HUES64 (cell line): Measurements from ENCODE around the gene TM7SF3.

ENCODE experiments used
- H3K27ac ChIP-seq: 2 replicates; pipeline ENCODE4 v1.7.0; 2013; ENCODE audit warnings: low read depth, low read length, inconsistent platforms
- H3K27me3 ChIP-seq: 2 replicates; pipeline ENCODE4 v1.6.1; 2013; ENCODE audit warnings: mild to moderate bottlenecking, low read length; ENCODE audit not compliant: insufficient read depth
- H3K36me3 ChIP-seq: 2 replicates; pipeline ENCODE4 v1.6.1; 2013; ENCODE audit warnings: mild to moderate bottlenecking, low read length; ENCODE audit not compliant: insufficient read depth
- H3K4me1 ChIP-seq: 2 replicates; pipeline ENCODE4 v1.6.1; 2013; ENCODE audit warnings: mild to moderate bottlenecking, low read length, moderate library complexity; ENCODE audit not compliant: insufficient read depth
- H3K4me3 ChIP-seq: 2 replicates; pipeline ENCODE4 v1.5.1; 2013; ENCODE audit warnings: mild to moderate bottlenecking, low read length, moderate library complexity
- H3K9ac ChIP-seq: 2 replicates; pipeline ENCODE4 v1.6.1; 2013; ENCODE audit warnings: mild to moderate bottlenecking, low read depth, low read length
- H3K9me3 ChIP-seq: 2 replicates; pipeline ENCODE4 v1.6.1; 2013; ENCODE audit warnings: low read depth, low read length; ENCODE audit not compliant: insufficient read depth
- WGBS: fragments of 150-250, 120-280 bp; methylation state at CpG from one replicate; pipeline ENCODE4 v1.1.7; 2013; ENCODE audit warnings: missing lambda C conversion rate; 5-methylcytosine and 5-hydroxymethylcytosine counted together

Gene TM7SF3

DNA sequence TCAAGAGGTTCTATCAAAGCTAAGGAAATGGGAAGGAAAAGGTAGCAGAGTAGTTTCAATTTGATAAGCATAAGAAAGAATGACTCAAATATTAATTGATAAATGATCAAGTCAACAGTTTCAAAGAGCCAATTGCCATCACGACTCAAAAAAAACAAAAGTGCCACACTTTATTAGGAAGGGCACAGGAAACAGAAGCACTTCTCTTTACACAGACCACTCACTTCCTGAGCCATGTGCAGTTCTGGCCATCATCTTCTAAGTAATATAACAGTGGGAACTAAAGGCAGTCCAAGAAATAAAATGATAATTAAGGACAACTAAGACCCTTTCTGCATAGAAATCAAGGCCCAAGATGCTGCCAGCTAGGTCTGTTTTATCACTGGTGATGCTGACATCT lies 13.2 kb downstream of the TM7SF3 start:
- H3K4me1 ChIP-seq: 0 out of 2 replicates have a peak, but pooled peaks cover 9% of the 10 kb centered on the region

DNA sequence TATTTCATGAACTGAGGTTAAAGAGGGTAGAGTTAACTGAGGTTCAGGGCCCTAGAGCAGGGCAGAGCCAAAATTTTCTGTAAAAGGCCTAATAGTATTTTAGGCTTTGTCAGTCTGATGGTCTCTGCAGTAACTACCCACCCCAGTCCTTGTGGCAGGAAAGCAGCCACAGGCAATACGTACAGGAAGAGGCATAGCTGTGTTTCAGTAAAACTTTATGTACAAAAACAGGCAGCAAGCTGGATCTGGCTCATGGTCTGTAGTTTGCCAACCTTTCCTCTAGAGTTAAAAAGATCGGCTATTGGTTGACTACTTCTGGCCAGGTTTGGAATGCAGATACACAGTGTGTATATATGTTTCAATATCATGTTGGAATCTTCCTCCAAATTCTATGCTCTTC lies 17.2 kb downstream of the TM7SF3 start:
- no peaks in the 10 kb centered on the region for H3K27me3 ChIP-seq
- H3K36me3 ChIP-seq: peaks cover 72% of the 10 kb centered on the region
- no peak overlapping the region for H3K27ac ChIP-seq
- no peak overlapping the region for H3K4me3 ChIP-seq
- H3K4me1 ChIP-seq: 0 out of 2 replicates have a peak, but pooled peaks cover 4% of the 10 kb centered on the region
- WGBS: 96% methylated on average over 2 of the region's 2 CpGs
- H3K9me3 ChIP-seq: no peaks in the 10 kb centered on the region
- H3K9ac ChIP-seq: no peak overlapping the region

More for the DNA sequence above, 13.2 kb downstream of the TM7SF3 start:
- Histone ChIP-seq H3K27me3 (no peaks in the 10 kb centered on the region), H3K9ac (no peak overlapping the region), H3K27ac (no peak overlapping the region), H3K36me3 (peaks cover 42% of the 10 kb centered on the region), H3K9me3 (no peaks in the 10 kb centered on the region), H3K4me3 (no peak overlapping the region)
- WGBS: 87% methylated on average over 1 of the region's 1 CpG

GRCh38 chr12:26995706-26996105 lies 18.5 kb downstream of the TM7SF3 start:
- 87% methylated on average over 2 of the region's 2 CpGs for WGBS
- Histone ChIP-seq H3K27me3 (no peaks in the 10 kb centered on the region), H3K27ac (no peak overlapping the region), H3K9me3 (no peaks in the 10 kb centered on the region), H3K9ac (no peak overlapping the region), H3K36me3 (peaks cover 72% of the 10 kb centered on the region), H3K4me1 (no peaks in the 10 kb centered on the region), H3K4me3 (no peak overlapping the region)

DNA sequence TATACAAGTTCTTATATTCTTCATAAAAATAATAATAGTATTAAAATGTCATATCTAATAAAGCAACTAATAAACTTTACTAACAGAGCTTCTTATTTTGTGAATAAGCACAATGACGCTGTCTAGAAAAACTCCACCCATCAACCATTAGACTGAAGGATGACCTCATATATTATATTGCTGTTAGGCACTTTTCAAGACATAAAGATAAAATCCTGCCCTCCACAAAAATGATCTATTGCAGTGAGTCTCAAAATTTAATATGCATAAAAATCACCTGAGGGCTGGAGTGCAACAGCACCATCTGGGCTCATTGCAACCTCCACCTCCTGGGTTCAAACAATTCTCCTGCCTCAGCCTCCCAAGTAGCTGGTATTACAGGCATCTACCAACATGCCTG lies 20.1 kb downstream of the TM7SF3 start:
- H3K9ac ChIP-seq: no peak overlapping the region
- H3K36me3 ChIP-seq: peaks cover 80% of the 10 kb centered on the region
- H3K9me3 ChIP-seq: no peaks in the 10 kb centered on the region

GRCh38 chr12:26991826-26992225 lies 22.4 kb downstream of the TM7SF3 start:
- Histone ChIP-seq H3K9ac (no peak overlapping the region), H3K36me3 (peaks cover 85% of the 10 kb centered on the region), H3K4me3 (no peak overlapping the region), H3K9me3 (no peaks in the 10 kb centered on the region), H3K4me1 (no peaks in the 10 kb centered on the region), H3K27me3 (no peaks in the 10 kb centered on the region), H3K27ac (no peak overlapping the region)
- WGBS: 99% methylated on average over 4 of the region's 4 CpGs

More for the DNA sequence above, 20.1 kb downstream of the TM7SF3 start:
- Histone ChIP-seq H3K27me3 (no peaks in the 10 kb centered on the region), H3K4me3 (no peak overlapping the region), H3K27ac (no peak overlapping the region), H3K4me1 (no peaks in the 10 kb centered on the region)
- 75% methylated on average over 1 of the region's 1 CpG for WGBS

DNA sequence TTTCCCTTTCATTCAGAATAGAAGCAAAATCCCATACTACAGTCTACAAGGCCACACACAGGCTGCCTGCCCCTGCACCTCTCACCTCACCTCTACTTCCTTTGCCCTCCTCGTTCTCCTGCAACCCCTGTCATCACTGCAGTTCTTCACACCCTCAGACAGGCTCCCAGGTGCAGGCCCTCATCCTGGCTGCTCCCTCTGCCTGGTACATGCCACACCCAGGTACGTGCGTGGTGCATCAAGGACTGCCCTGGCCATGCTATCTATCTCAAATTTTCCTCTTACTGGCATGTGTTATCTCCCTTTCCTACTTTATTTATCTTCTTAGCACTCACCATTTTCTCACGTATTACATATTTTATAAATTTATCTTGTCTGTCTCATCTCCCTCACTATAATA lies 24.3 kb downstream of the TM7SF3 start:
- no peak overlapping the region for H3K27ac ChIP-seq
- H3K4me1 ChIP-seq: no peaks in the 10 kb centered on the region
- H3K4me3 ChIP-seq: no peak overlapping the region
- 92% methylated on average over 4 of the region's 4 CpGs for WGBS
- no peaks in the 10 kb centered on the region for H3K9me3 ChIP-seq
- no peak overlapping the region for H3K9ac ChIP-seq
- no peaks in the 10 kb centered on the region for H3K27me3 ChIP-seq
- H3K36me3 ChIP-seq: peaks cover 68% of the 10 kb centered on the region

GRCh38 chr12:26988703-26989102 lies 25.5 kb downstream of the TM7SF3 start:
- H3K4me1 ChIP-seq: no peaks in the 10 kb centered on the region
- H3K9ac ChIP-seq: no peak overlapping the region
- H3K36me3 ChIP-seq: peaks cover 59% of the 10 kb centered on the region
- no peaks in the 10 kb centered on the region for H3K27me3 ChIP-seq
- no peak overlapping the region for H3K27ac ChIP-seq
- 97% methylated on average over 3 of the region's 4 CpGs for WGBS
- H3K4me3 ChIP-seq: no peak overlapping the region
- no peaks in the 10 kb centered on the region for H3K9me3 ChIP-seq

DNA sequence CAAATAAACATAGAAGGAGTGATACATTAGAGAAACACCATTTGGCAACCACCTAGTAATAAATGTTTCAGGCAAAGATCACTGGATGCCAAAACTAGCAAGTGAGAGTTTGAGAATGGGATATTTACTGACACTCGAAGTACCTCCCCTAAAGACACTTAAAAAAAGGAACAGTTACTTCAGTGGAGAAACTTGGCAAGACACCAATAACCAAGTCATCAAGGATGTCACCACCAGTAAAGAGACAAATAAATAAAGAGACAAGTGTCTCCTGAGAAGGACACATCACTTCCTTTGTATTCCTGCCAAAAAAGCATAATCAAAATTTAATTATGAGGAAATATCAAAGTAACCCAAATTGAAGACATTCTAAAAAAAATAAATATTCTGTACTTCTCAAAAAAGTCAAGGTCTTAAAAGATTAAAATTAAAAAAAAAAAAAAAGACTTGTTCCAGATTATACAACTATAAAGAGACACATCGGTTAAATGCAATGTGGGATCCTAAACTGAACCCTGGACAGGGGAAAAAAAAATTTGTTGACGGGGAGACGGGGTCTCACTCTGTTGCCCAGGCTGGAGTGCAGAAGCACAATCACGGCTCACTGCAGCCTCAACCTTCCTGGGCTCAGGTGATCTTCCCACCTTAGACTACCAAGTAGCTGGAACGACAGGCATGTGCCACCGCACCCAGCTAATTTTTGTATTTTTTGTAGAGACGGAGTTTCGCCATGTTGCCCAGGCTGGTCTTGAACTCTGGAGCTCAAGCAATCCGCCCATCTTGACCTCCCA lies 26.4 kb downstream of the TM7SF3 start:
- H3K27me3 ChIP-seq: no peaks in the 10 kb centered on the region
- no peak overlapping the region for H3K4me3 ChIP-seq
- H3K4me1 ChIP-seq: no peaks in the 10 kb centered on the region
- peaks cover 57% of the 10 kb centered on the region for H3K36me3 ChIP-seq
- H3K9me3 ChIP-seq: no peaks in the 10 kb centered on the region
- no peak overlapping the region for H3K9ac ChIP-seq
- 95% methylated on average over 10 of the region's 10 CpGs for WGBS
- H3K27ac ChIP-seq: no peak overlapping the region

DNA sequence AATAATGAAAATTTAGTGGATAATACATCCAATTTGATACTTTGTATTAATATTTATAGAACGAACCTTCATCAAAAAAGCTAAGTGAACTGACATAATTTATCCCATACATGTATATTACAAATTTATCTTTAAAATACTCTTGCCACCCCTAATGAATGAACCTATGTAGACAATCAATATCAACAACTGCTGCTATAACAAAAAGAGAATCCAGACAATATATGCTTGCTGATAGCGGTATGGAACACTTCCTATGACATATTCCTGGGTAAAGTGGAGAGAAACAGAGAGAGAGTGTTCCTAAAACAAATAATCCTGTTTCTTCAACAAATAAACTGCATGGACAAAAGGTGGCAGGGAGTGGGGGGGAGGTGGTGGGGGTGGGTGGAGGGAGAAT lies 31.3 kb downstream of the TM7SF3 start:
- 83% methylated on average over 1 of the region's 2 CpGs for WGBS
- no peak overlapping the region for H3K9ac ChIP-seq
- H3K27ac ChIP-seq: no peak overlapping the region
- no peaks in the 10 kb centered on the region for H3K9me3 ChIP-seq
- no peaks in the 10 kb centered on the region for H3K4me1 ChIP-seq
- H3K4me3 ChIP-seq: no peak overlapping the region
- H3K27me3 ChIP-seq: no peaks in the 10 kb centered on the region
- peaks cover 59% of the 10 kb centered on the region for H3K36me3 ChIP-seq

DNA sequence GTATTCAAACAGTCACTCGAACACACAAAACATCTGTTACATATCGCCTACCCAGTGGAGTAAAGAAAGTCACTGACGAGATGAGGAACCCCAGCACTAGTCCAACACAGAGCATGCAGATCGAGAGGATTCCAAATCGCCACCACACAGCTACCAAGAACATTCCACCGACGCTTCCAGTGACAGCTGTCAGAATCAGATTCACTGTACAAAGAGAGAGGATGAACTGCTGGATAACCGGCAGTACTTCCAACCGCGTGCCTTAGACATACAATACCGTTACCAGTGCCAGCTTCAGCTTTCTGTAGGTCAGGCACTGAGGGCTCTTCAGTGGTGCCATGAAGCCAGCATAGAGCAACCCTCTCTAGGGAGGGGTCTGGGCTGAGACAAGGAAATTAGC lies 34.5 kb downstream of the TM7SF3 start:
- Histone ChIP-seq H3K27ac (no peak overlapping the region), H3K4me1 (no peaks in the 10 kb centered on the region), H3K9me3 (no peaks in the 10 kb centered on the region), H3K27me3 (no peaks in the 10 kb centered on the region), H3K4me3 (no peak overlapping the region), H3K36me3 (peaks cover 77% of the 10 kb centered on the region), H3K9ac (no peak overlapping the region)
- WGBS: 95% methylated on average over 11 of the region's 11 CpGs

GRCh38 chr12:26978801-26979200 lies 35.4 kb downstream of the TM7SF3 start:
- peaks cover 85% of the 10 kb centered on the region for H3K36me3 ChIP-seq
- 94% methylated on average over 1 of the region's 1 CpG for WGBS
- H3K9ac ChIP-seq: no peak overlapping the region
- no peak overlapping the region for H3K27ac ChIP-seq
- no peaks in the 10 kb centered on the region for H3K9me3 ChIP-seq
- no peaks in the 10 kb centered on the region for H3K27me3 ChIP-seq
- H3K4me3 ChIP-seq: no peak overlapping the region
- H3K4me1 ChIP-seq: no peaks in the 10 kb centered on the region

- Histone ChIP-seq H3K4me3 (no peak overlapping the region), H3K9ac (no peak overlapping the region), H3K9me3 (no peaks in the 10 kb centered on the region), H3K27me3 (no peaks in the 10 kb centered on the region), H3K4me1 (no peaks in the 10 kb centered on the region), H3K36me3 (peaks cover 84% of the 10 kb centered on the region), H3K27ac (no peak overlapping the region)
- 96% methylated on average over 2 of the region's 2 CpGs for WGBS
These were observed 37.5 kb downstream of the TM7SF3 start for GRCh38 chr12:26976687-26977086.
